ENCODE measurements around the gene PITPNC1. TPM values are rescaled to one million over a fixed set of nuclear protein-coding genes. Genes with fewer than 3 reads are reported as not detected.

The PITPNC1 gene
- total and polyA plus RNA-seq, 5 donors from 2014 or later = 27.3 to 47.9 (median 39.5) TPM

GRCh38 chr17:67438667-67439066, 61.6 kb downstream of the PITPNC1 start:
- H3K4me1 Mint-ChIP-seq = peaks cover 27 to 94% (median 58%) of the 10 kb centered on the region in 4 donors
- Histone ChIP-seq H3K9me3 (ENCODE audit: control insufficient read depth in 2 of 2, low read length in 2 of 2) (no peaks in the 10 kb centered on the region), H3K27ac (ENCODE audit: insufficient read depth, low read length, poor library complexity, severe bottlenecking) (no peak overlapping the region), H3K4me3 (ENCODE audit: low read depth, low read length) (no peak overlapping the region), H3K36me3 (ENCODE audit: control insufficient read depth, insufficient read depth, low read length) (no peaks in the 10 kb centered on the region), H3K4me1 (ENCODE audit: control insufficient read depth, insufficient read depth, low read length, poor library complexity, severe bottlenecking) (peaks cover 77% of the 10 kb centered on the region), H3K27me3 (ENCODE audit: control insufficient read depth, insufficient read depth, low read length) (no peaks in the 10 kb centered on the region)
- H3K27ac Mint-ChIP-seq = peak overlapping the region; percentile 62 to 96 (median 83)
- peaks cover 0 to 2% (median 0%) of the 10 kb centered on the region in 7 donors for H3K9me3 Mint-ChIP-seq
- DNase-seq (no peak), ATAC-seq (ENCODE audit: low read depth in 2 of 2) (no peak)
- no peaks in the 10 kb centered on the region for H3K36me3 Mint-ChIP-seq
- peaks cover 4% of the 10 kb centered on the region for H3K27me3 Mint-ChIP-seq
- H3K4me3 Mint-ChIP-seq = peak overlapping the region in 3 of 4 donors; percentile 29 to 35 (median 29)

GRCh38 chr17:67439269-67439668, 62.2 kb downstream of the PITPNC1 start:
- H3K4me3 Mint-ChIP-seq = no peak overlapping the region
- H3K27ac ChIP-seq (ENCODE audit: insufficient read depth, low read length, poor library complexity, severe bottlenecking) = peak overlapping the region; percentile 90
- H3K9me3 Mint-ChIP-seq = peaks cover 0 to 2% (median 0%) of the 10 kb centered on the region in 7 donors

GRCh38 chr17:67440277-67441051, 63.4 kb downstream of the PITPNC1 start:
- Histone ChIP-seq H3K4me1 (ENCODE audit: control insufficient read depth, insufficient read depth, low read length, poor library complexity, severe bottlenecking) (peaks cover 61% of the 10 kb centered on the region), H3K36me3 (ENCODE audit: control insufficient read depth, insufficient read depth, low read length) (no peaks in the 10 kb centered on the region), H3K4me3 (ENCODE audit: low read depth, low read length) (peak overlapping the region; percentile 88), H3K27ac (ENCODE audit: insufficient read depth, low read length, poor library complexity, severe bottlenecking) (peak overlapping the region; percentile 90), H3K9me3 (ENCODE audit: control insufficient read depth in 2 of 2, low read length in 2 of 2) (no peaks in the 10 kb centered on the region), H3K27me3 (ENCODE audit: control insufficient read depth, insufficient read depth, low read length) (no peaks in the 10 kb centered on the region)
- H3K27ac Mint-ChIP-seq = peak overlapping the region; percentile 96 to 99 (median 98)
- peak overlapping the region; percentile 84 to 91 (median 88) for H3K4me3 Mint-ChIP-seq
- no peaks in the 10 kb centered on the region for H3K36me3 Mint-ChIP-seq
- no peaks in the 10 kb centered on the region for H3K27me3 Mint-ChIP-seq
- peaks cover 0 to 2% (median 0%) of the 10 kb centered on the region in 7 donors for H3K9me3 Mint-ChIP-seq
- ATAC-seq (ENCODE audit: low read depth in 2 of 2) (no peak), DNase-seq (peak in 1 of 3 donors; percentile 18)
- peaks cover 16 to 93% (median 52%) of the 10 kb centered on the region in 4 donors for H3K4me1 Mint-ChIP-seq

More at GRCh38 chr17:67439269-67439668, 62.2 kb downstream of the PITPNC1 start:
- no peaks in the 10 kb centered on the region for H3K9me3 ChIP-seq (ENCODE audit: control insufficient read depth in 2 of 2, low read length in 2 of 2)
- H3K36me3 ChIP-seq (ENCODE audit: control insufficient read depth, insufficient read depth, low read length) = no peaks in the 10 kb centered on the region
- Mint-ChIP-seq H3K27me3 (peaks cover 4% of the 10 kb centered on the region), H3K27ac (peak overlapping the region in 2 of 3 donors; percentile 96 to 99), H3K36me3 (no peaks in the 10 kb centered on the region), H3K4me1 (peaks cover 22 to 94% (median 56%) of the 10 kb centered on the region in 4 donors)
- no peaks in the 10 kb centered on the region for H3K27me3 ChIP-seq (ENCODE audit: control insufficient read depth, insufficient read depth, low read length)
- H3K4me3 ChIP-seq (ENCODE audit: low read depth, low read length) = no peak overlapping the region
- DNase-seq = no peak
- ATAC-seq (ENCODE audit: low read depth in 2 of 2) = no peak
- peaks cover 71% of the 10 kb centered on the region for H3K4me1 ChIP-seq (ENCODE audit: control insufficient read depth, insufficient read depth, low read length, poor library complexity, severe bottlenecking)

GRCh38 chr17:67441052-67441895, 64.2 kb downstream of the PITPNC1 start:
- H3K27me3 Mint-ChIP-seq = no peaks in the 10 kb centered on the region
- H3K27ac Mint-ChIP-seq = peak overlapping the region; percentile 96 to 98 (median 98)
- Histone ChIP-seq H3K4me3 (ENCODE audit: low read depth, low read length) (peak overlapping the region; percentile 88), H3K9me3 (ENCODE audit: control insufficient read depth in 2 of 2, low read length in 2 of 2) (no peaks in the 10 kb centered on the region), H3K36me3 (ENCODE audit: control insufficient read depth, insufficient read depth, low read length) (no peaks in the 10 kb centered on the region), H3K4me1 (ENCODE audit: control insufficient read depth, insufficient read depth, low read length, poor library complexity, severe bottlenecking) (peaks cover 53% of the 10 kb centered on the region), H3K27me3 (ENCODE audit: control insufficient read depth, insufficient read depth, low read length) (no peaks in the 10 kb centered on the region), H3K27ac (ENCODE audit: insufficient read depth, low read length, poor library complexity, severe bottlenecking) (peak overlapping the region; percentile 90)
- ATAC-seq (ENCODE audit: low read depth in 2 of 2) = peak; percentile 91 to 92
- peaks cover 16 to 93% (median 47%) of the 10 kb centered on the region in 4 donors for H3K4me1 Mint-ChIP-seq
- no peaks in the 10 kb centered on the region for H3K36me3 Mint-ChIP-seq
- DNase-seq = peak; percentile 65 to 94 (median 82)
- peaks cover 0 to 2% (median 0%) of the 10 kb centered on the region in 7 donors for H3K9me3 Mint-ChIP-seq
- peak overlapping the region; percentile 84 to 91 (median 88) for H3K4me3 Mint-ChIP-seq

DNA sequence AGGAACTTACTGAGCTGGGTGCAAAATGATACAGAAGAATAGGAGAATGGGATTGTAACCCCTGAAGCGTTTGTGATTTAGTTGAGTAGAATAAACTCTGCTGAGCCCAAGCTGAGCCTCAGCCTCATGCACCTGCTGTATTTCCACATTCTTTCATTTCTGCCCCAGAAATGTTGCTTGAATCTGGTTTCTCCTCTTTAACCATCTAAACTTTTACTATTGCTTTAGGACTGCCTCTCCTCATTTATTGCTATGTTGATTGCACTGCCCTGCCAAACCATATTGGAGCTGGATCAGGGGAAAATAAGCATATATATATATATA, 64.8 kb downstream of the PITPNC1 start:
- Histone ChIP-seq H3K27ac (ENCODE audit: insufficient read depth, low read length, poor library complexity, severe bottlenecking) (peak overlapping the region; percentile 90), H3K27me3 (ENCODE audit: control insufficient read depth, insufficient read depth, low read length) (no peaks in the 10 kb centered on the region), H3K4me3 (ENCODE audit: low read depth, low read length) (peak overlapping the region; percentile 88), H3K4me1 (ENCODE audit: control insufficient read depth, insufficient read depth, low read length, poor library complexity, severe bottlenecking) (peaks cover 48% of the 10 kb centered on the region), H3K36me3 (ENCODE audit: control insufficient read depth, insufficient read depth, low read length) (no peaks in the 10 kb centered on the region), H3K9me3 (ENCODE audit: control insufficient read depth in 2 of 2, low read length in 2 of 2) (no peaks in the 10 kb centered on the region)
- H3K36me3 Mint-ChIP-seq = no peaks in the 10 kb centered on the region
- ATAC-seq (ENCODE audit: low read depth in 2 of 2) (no peak), DNase-seq (no peak)
- H3K4me1 Mint-ChIP-seq = peaks cover 16 to 92% (median 43%) of the 10 kb centered on the region in 4 donors
- peak overlapping the region; percentile 96 to 98 (median 98) for H3K27ac Mint-ChIP-seq
- H3K4me3 Mint-ChIP-seq = peak overlapping the region; percentile 84 to 91 (median 88)
- H3K27me3 Mint-ChIP-seq = no peaks in the 10 kb centered on the region
- peaks cover 0 to 2% (median 0%) of the 10 kb centered on the region in 7 donors for H3K9me3 Mint-ChIP-seq

GRCh38 chr17:67442787-67443624, 65.9 kb downstream of the PITPNC1 start:
- Mint-ChIP-seq H3K4me1 (peaks cover 16 to 89% (median 38%) of the 10 kb centered on the region in 4 donors), H3K27me3 (no peaks in the 10 kb centered on the region), H3K27ac (peak overlapping the region; percentile 95 to 98 (median 96)), H3K36me3 (no peaks in the 10 kb centered on the region), H3K9me3 (peaks cover 0 to 2% (median 0%) of the 10 kb centered on the region in 7 donors), H3K4me3 (peak overlapping the region in 3 of 4 donors; percentile 11 to 69 (median 46))
- Histone ChIP-seq H3K27me3 (ENCODE audit: control insufficient read depth, insufficient read depth, low read length) (no peaks in the 10 kb centered on the region), H3K4me3 (ENCODE audit: low read depth, low read length) (no peak overlapping the region), H3K9me3 (ENCODE audit: control insufficient read depth in 2 of 2, low read length in 2 of 2) (no peaks in the 10 kb centered on the region), H3K36me3 (ENCODE audit: control insufficient read depth, insufficient read depth, low read length) (no peaks in the 10 kb centered on the region), H3K27ac (ENCODE audit: insufficient read depth, low read length, poor library complexity, severe bottlenecking) (peak overlapping the region; percentile 90), H3K4me1 (ENCODE audit: control insufficient read depth, insufficient read depth, low read length, poor library complexity, severe bottlenecking) (peaks cover 48% of the 10 kb centered on the region)
- DNase-seq (no peak), ATAC-seq (ENCODE audit: low read depth in 2 of 2) (no peak)

Measured in CD4-positive, CD25-positive, alpha-beta regulatory T cell (primary cell).